ENCODE data around the gene TENM3. TPM values are rescaled to one million over a fixed set of nuclear protein-coding genes. Genes with fewer than 3 reads are reported as not detected.

The TENM3 gene
- total and polyA plus RNA-seq, 2 of the 8 experiments (the other 6 are each of a cell fraction or from before 2014, with no cell fraction given): 36.9 to 69.3 TPM

- no peak for TF ChIP-seq BCL11A (IDR thresholded peaks at IDR 0.05; ENCODE audit: low read depth in 2 of 2, low read length in 2 of 2)
- TF ChIP-seq RXRA (IDR thresholded peaks at IDR 0.05; ENCODE audit: insufficient read depth, low read depth, low read length): no peak
- TF ChIP-seq BACH1 (IDR thresholded peaks at IDR 0.05; ENCODE audit: low read length): no peak
- TF ChIP-seq POLR2AphosphoS5 (IDR thresholded peaks at IDR 0.05; ENCODE audit: low read depth, low read length): no peak
Observed at GRCh38 chr4:182470215-182470614, 227.0 kb downstream of the TENM3 start (continued).
